HEK293 (cell line): ENCODE measurements around the gene RNF44.

ENCODE experiments used
- BCL11A ChIP-seq: fragments of 450-650 bp; formaldehyde crosslinking; IDR thresholded peaks from 2 replicates; pipeline ENCODE4 v1.5.1; 2016; ENCODE audit warnings: low read depth, missing biosample characterization, missing genetic modification characterization
- CTCF ChIP-seq: fragments of 450-650 bp; formaldehyde crosslinking; IDR thresholded peaks from 2 replicates; pipeline ENCODE4 v1.5.1; 2016; ENCODE audit warnings: missing biosample characterization, missing genetic modification characterization
- GLI4 ChIP-seq: fragments of 450-650 bp; formaldehyde crosslinking; IDR thresholded peaks from 2 replicates; pipeline ENCODE4 v1.5.1; 2016; ENCODE audit warnings: missing biosample characterization, missing genetic modification characterization
- KLF8 ChIP-seq: fragments of 450-650 bp; formaldehyde crosslinking; IDR thresholded peaks from 2 replicates; pipeline ENCODE4 v1.5.1; 2016; ENCODE audit warnings: missing biosample characterization, missing genetic modification characterization
- REST ChIP-seq: fragments of 450-650 bp; formaldehyde crosslinking; IDR thresholded peaks from 2 replicates; pipeline ENCODE4 v1.5.1; 2016; ENCODE audit warnings: missing biosample characterization, missing genetic modification characterization
- YY1 ChIP-seq: fragments of 450-650 bp; formaldehyde crosslinking; IDR thresholded peaks from 2 replicates; pipeline ENCODE4 v1.5.1; 2018; ENCODE audit warnings: missing biosample characterization, missing genetic modification characterization
- ZNF148 ChIP-seq: fragments of 450-650 bp; formaldehyde crosslinking; IDR thresholded peaks from 2 replicates; pipeline ENCODE4 v1.5.0; 2017; ENCODE audit warnings: missing biosample characterization, missing genetic modification characterization, borderline replicate concordance
- ZNF549 ChIP-seq: fragments of 450-650 bp; IDR thresholded peaks from 2 replicates; pipeline ENCODE4 v1.5.1; 2018; ENCODE audit warnings: missing biosample characterization, missing genetic modification characterization, mild to moderate bottlenecking, inconsistent platforms, moderate library complexity
- ZNF677 ChIP-seq: fragments of 450-650 bp; IDR thresholded peaks from 2 replicates; pipeline ENCODE4 v1.5.0; 2018; ENCODE audit warnings: missing biosample characterization, mild to moderate bottlenecking, missing genetic modification characterization, moderate library complexity

GRCh38 chr5:176548967-176549444 is 11.8 kb upstream of the RNF44 start, which contains the start of gene CDHR2:
- TF ChIP-seq CTCF (tag by site-specific recombination) (no peak), ZNF677 (tag by site-specific recombination) (no peak), KLF8 (tag by site-specific recombination) (no peak), REST (no peak), ZNF148 (tag by site-specific recombination) (no peak), BCL11A (tag by site-specific recombination) (no peak), ZNF549 (tag by site-specific recombination) (no peak), YY1 (tag by site-specific recombination) (no peak), GLI4 (tag by site-specific recombination) (no peak)
